ENCODE data around the gene WBP4.

GRCh38 chr13:41018602-41018948 is 42.7 kb upstream of the WBP4 start:
- TF ChIP-seq CTCF (conservative IDR thresholded peaks at IDR 0.05 in 1 of 2, IDR thresholded peaks at IDR 0.05 in 1 of 2; ENCODE audit: extremely low read depth in 1 of 2, insufficient read depth in 1 of 2, low read depth in 1 of 2, low read length in 2 of 2) (no peak), EZH2 (IDR thresholded peaks at IDR 0.05; ENCODE audit: borderline replicate concordance, low read length) (no peak)

Data from mammary epithelial cell (primary cell).